Endodermal cell (in vitro differentiated cells): ENCODE measurements around the gene ARHGAP26. TPM values are rescaled to one million over a fixed set of nuclear protein-coding genes. Genes with fewer than 3 reads are reported as not detected.

ENCODE experiments used
- DNase-seq: peaks from one replicate; pipeline ENCODE4 v3.0.0-alpha.2; 2017
- H3K27ac ChIP-seq: 2 replicates; pipeline ENCODE4 v1.5.1; 2013; ENCODE audit warnings: mild to moderate bottlenecking, low read depth, low read length, moderate library complexity
- H3K27me3 ChIP-seq: 2 replicates; pipeline ENCODE4 v1.6.1; 2013; ENCODE audit warnings: mild to moderate bottlenecking, low read length, moderate library complexity; ENCODE audit not compliant: insufficient read depth, control insufficient read depth, poor library complexity, severe bottlenecking
- H3K36me3 ChIP-seq: 2 replicates; pipeline ENCODE4 v1.7.0; 2013; ENCODE audit warnings: mild to moderate bottlenecking, low read length, moderate library complexity; ENCODE audit not compliant: control insufficient read depth, insufficient read depth
- H3K4me1 ChIP-seq: one replicate; pipeline ENCODE4 v1.7.0; 2013; ENCODE audit warnings: low read length; ENCODE audit not compliant: control insufficient read depth, insufficient read depth
- H3K4me3 ChIP-seq: 2 replicates; pipeline ENCODE4 v1.5.1; 2013; ENCODE audit warnings: mild to moderate bottlenecking, low read length, moderate library complexity
- H3K9ac ChIP-seq: 2 replicates; pipeline ENCODE4 v1.6.1; 2013; ENCODE audit warnings: mild to moderate bottlenecking, low read length, moderate library complexity; ENCODE audit not compliant: poor library complexity, severe bottlenecking; ENCODE audit errors: extremely low read depth
- H3K9me3 ChIP-seq: 2 replicates; pipeline ENCODE4 v1.6.1; 2013; ENCODE audit warnings: mild to moderate bottlenecking, low read length, moderate library complexity; ENCODE audit not compliant: control insufficient read depth
- H3K27ac Mint-ChIP-seq: 2 replicates; pipeline ENCODE4 v1.8.0; 2020; ENCODE audit warnings: mixed read lengths
- H3K27me3 Mint-ChIP-seq: 2 replicates; pipeline ENCODE4 v1.8.0; 2021; ENCODE audit warnings: mild to moderate bottlenecking, mixed read lengths; ENCODE audit not compliant: insufficient read depth
- H3K36me3 Mint-ChIP-seq: 2 replicates; pipeline ENCODE4 v1.8.0; 2020; ENCODE audit warnings: low read depth, mixed read lengths
- H3K4me1 Mint-ChIP-seq: 2 replicates; pipeline ENCODE4 v1.8.0; 2020; ENCODE audit warnings: mixed read lengths
- H3K4me3 Mint-ChIP-seq: 2 replicates; pipeline ENCODE4 v1.8.0; 2020; ENCODE audit warnings: mild to moderate bottlenecking, moderate library complexity, mixed read lengths
- H3K9me3 Mint-ChIP-seq: 2 replicates; pipeline ENCODE4 v1.8.0; 2020; ENCODE audit warnings: mild to moderate bottlenecking, mixed read lengths
- WGBS, 2 experiments: methylation state at CpG; one replicate each; pipeline versions ENCODE4 v1.1.5 to v1.1.7; 2013; ENCODE audit warnings: missing lambda C conversion rate in 2 of 2, mixed read lengths in 1 of 2; ENCODE audit not compliant: insufficient coverage in 1 of 2, insufficient read length in 1 of 2; 5-methylcytosine and 5-hydroxymethylcytosine counted together
- total RNA-seq, 2 donors: library from RNA; stranded (reverse); fragmentation: NEBNext Ultra II Directional in 1 of 2; extraction: Animal tissue kit (Norgen Biotek cat#: 25700) in 1 of 2; gene quantifications; 2 replicates in 1 of 2; 3 replicates in 1 of 2; pipeline ENCODE4 v1.2.1, GENCODE V29; 2021
- TF ChIP-seq, protein P1 (sequence below): fragments of 200-600 bp; sonication (generic); conservative IDR thresholded peaks from 2 replicates; pipeline ENCODE4 v1.5.0; 2021; ENCODE audit warnings: antibody characterized with exemption, mild to moderate bottlenecking

The ARHGAP26 gene
- total RNA-seq, 2 donors from 2014 or later = 49.2 to 60.5 TPM

GRCh38 chr5:143239882-143240518 lies 469.8 kb downstream of the ARHGAP26 start:
- no peaks in the 10 kb centered on the region for H3K36me3 Mint-ChIP-seq
- peaks cover 20% of the 10 kb centered on the region for H3K4me1 Mint-ChIP-seq
- no peak overlapping the region for H3K27ac Mint-ChIP-seq
- Histone ChIP-seq H3K4me3 (no peak overlapping the region), H3K36me3 (no peaks in the 10 kb centered on the region), H3K27me3 (no peaks in the 10 kb centered on the region), H3K9me3 (peaks cover 6% of the 10 kb centered on the region), H3K9ac (no peak overlapping the region), H3K27ac (no peak overlapping the region), H3K4me1 (peaks cover 6% of the 10 kb centered on the region)
- no peak for DNase-seq
- TF ChIP-seq, protein P1, sequence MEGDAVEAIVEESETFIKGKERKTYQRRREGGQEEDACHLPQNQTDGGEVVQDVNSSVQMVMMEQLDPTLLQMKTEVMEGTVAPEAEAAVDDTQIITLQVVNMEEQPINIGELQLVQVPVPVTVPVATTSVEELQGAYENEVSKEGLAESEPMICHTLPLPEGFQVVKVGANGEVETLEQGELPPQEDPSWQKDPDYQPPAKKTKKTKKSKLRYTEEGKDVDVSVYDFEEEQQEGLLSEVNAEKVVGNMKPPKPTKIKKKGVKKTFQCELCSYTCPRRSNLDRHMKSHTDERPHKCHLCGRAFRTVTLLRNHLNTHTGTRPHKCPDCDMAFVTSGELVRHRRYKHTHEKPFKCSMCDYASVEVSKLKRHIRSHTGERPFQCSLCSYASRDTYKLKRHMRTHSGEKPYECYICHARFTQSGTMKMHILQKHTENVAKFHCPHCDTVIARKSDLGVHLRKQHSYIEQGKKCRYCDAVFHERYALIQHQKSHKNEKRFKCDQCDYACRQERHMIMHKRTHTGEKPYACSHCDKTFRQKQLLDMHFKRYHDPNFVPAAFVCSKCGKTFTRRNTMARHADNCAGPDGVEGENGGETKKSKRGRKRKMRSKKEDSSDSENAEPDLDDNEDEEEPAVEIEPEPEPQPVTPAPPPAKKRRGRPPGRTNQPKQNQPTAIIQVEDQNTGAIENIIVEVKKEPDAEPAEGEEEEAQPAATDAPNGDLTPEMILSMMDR = no peak
- H3K9me3 Mint-ChIP-seq = peaks cover 6% of the 10 kb centered on the region
- H3K27me3 Mint-ChIP-seq = no peaks in the 10 kb centered on the region
- WGBS, 2 experiments = 91 to 94% methylated on average over 2 to 5 of the region's 5 CpGs
- H3K4me3 Mint-ChIP-seq = no peak overlapping the region

GRCh38 chr5:143241892-143242291 lies 471.7 kb downstream of the ARHGAP26 start:
- no peak for DNase-seq
- H3K4me3 ChIP-seq = no peak overlapping the region
- H3K9me3 ChIP-seq = peaks cover 12% of the 10 kb centered on the region
- no peak overlapping the region for H3K4me3 Mint-ChIP-seq
- H3K4me1 ChIP-seq = peaks cover 11% of the 10 kb centered on the region
- no peaks in the 10 kb centered on the region for H3K27me3 ChIP-seq
- no peak overlapping the region for H3K27ac Mint-ChIP-seq
- H3K27me3 Mint-ChIP-seq = no peaks in the 10 kb centered on the region
- no peaks in the 10 kb centered on the region for H3K36me3 ChIP-seq
- H3K27ac ChIP-seq = no peak overlapping the region
- no peak overlapping the region for H3K9ac ChIP-seq
- H3K36me3 Mint-ChIP-seq = no peaks in the 10 kb centered on the region
- H3K4me1 Mint-ChIP-seq = peaks cover 20% of the 10 kb centered on the region
- TF ChIP-seq, protein P1 = no peak
- H3K9me3 Mint-ChIP-seq = peaks cover 12% of the 10 kb centered on the region
- WGBS, 2 experiments = 60 to 100% methylated on average over 1 of the region's 1 CpG

DNA sequence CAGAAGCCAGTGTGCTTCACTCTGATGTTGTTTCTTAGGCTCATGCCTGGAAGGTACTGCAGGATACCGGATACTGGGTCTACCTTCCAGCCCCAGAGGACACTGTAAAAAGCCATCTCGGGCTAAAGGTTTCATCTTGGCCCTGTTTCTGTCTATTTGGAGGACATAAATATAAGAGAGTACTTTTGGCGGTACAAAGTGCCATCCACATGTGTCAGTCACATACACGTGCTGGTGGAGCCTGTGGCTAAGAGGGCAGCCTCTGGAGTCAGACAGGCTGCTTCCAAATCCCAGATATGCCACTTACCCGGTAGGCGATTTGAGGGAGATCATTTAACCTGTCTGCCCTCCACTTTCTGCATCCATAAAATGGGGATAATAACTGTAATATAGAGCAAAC lies 472.9 kb downstream of the ARHGAP26 start:
- Mint-ChIP-seq H3K27me3 (no peaks in the 10 kb centered on the region), H3K27ac (no peak overlapping the region), H3K36me3 (no peaks in the 10 kb centered on the region), H3K9me3 (peaks cover 12% of the 10 kb centered on the region), H3K4me3 (no peak overlapping the region), H3K4me1 (peaks cover 20% of the 10 kb centered on the region)
- Histone ChIP-seq H3K4me1 (peaks cover 11% of the 10 kb centered on the region), H3K9me3 (peaks cover 12% of the 10 kb centered on the region), H3K27ac (no peak overlapping the region), H3K27me3 (no peaks in the 10 kb centered on the region), H3K36me3 (no peaks in the 10 kb centered on the region), H3K9ac (no peak overlapping the region), H3K4me3 (no peak overlapping the region)
- TF ChIP-seq, protein P1 = no peak
- DNase-seq = no peak
- WGBS, 2 experiments = 83 to 95% methylated on average over 4 to 6 of the region's 6 CpGs
